SKM-1 (cell line): Measurements from ENCODE around the gene USP4.

Experiments
- DNase-seq: peaks from one replicate; lab custom pipeline; 2025; ENCODE audit not compliant: unreplicated experiment; lab: John Stamatoyannopoulos, UW

The USP4 gene

DNA sequence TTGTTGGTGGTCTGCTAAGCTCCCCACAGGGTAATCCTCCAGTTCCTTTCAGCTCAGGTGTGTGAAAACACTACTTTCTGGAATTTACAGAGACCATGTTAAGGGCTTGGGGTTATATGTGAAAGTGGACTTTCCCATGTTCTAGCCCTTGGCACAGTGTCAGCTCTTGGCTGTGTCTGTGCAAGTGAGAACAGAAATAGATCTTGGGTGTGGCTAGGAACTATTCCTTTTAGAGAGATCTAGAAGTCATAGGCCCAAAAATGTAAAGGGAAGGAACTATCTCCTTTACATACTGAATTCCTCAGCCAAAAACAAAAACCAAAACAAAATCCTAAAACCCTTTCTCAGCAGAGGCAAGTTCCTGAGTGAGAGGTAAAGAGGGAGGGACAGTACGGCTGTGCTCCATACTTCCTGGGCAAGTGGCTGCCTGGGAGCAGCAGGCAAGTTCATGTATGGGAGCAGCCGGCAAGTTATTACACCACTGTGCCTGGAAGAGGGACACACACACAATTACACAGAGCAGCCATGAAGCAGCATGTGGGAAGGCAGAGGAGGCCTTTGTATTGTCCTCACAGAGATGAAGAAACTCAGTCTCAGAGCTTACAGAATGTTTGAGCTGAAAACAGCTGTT lies 43.0 kb downstream of the USP4 start:
- DNase-seq, result no peak

DNA sequence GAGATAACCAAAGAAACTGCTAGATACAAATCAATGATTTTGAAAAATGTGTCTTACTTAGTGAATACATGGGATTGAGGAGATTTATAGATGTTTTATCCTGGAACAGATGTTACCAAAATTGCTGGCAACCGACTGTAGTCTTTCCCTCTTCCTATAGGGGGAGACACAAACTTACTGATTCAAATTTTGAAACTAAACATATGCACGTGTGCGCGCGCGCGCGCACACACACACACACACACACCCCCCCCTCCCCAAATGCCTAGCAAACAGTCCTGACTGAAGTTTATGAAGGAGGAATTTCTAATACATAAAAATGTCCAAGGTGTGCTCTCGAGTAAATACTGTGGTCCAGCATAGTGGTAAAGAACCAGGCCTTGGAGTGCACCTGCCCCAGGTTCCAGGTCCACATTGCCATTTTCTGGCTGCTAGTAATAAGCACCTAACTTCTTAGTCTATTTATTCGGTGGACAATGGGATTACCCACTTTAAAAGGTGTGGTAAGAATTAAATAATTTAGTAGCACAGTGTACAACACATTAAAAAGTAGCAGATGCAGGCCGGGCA lies 44.3 kb downstream of the USP4 start:
- peak; percentile 24 for DNase-seq

DNA sequence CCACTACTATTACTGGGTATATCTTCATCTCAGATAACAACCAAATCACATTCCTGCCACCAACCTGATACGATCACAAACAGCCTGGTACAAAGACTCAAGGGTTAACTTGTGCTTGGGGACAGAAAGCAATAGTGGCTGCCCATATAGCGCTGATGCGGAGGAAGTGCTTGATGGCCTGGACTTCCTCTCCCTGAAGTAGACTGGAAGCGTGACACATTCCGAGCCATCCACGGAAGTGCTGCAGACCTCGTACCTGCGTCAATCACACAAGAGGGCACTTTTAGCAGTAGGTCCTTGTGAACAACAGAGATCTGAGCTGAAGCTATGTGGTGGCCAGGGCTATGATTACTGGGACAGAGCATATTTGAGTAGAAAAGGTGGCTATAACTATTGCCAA lies 45.5 kb downstream of the USP4 start:
- no peak for DNase-seq

DNA sequence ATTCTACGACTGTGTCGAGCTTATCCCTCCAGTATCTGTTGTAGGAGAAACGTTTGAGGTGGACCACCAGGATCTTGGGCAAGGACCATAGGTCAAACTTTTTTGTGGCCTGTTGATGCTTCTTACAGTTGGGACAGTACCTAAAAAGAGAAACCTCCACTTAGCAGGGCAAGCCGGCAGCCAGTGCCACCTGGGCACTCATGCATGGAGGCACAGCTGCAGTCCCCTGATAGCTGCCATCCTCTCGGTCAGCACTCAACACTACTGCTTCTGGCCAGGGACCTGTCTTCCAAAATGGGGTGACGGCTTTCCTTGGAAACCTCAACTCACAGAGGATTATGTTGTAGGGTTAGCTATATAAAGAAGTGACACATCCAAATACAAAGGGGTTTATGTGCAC lies 55.9 kb downstream of the USP4 start:
- no peak for DNase-seq

DNA sequence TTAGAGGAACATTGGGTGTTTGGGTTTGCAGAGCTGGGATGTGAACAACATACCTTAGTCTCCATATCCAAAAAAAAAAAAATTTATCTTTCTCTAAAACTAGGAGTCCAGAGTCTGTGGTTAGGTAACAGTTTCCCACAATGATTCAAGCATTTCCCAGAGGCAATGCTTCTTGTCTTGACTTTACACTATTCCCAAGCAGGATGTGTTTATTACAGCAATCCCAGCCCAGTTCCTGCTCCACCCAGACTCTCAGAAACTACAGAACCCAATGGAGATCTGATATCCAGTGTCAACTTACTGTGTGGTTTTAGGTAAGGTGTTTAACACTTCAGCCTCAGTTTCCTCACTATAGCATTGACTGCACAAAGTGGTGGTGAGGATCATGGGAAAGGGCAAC lies 60.5 kb downstream of the USP4 start:
- DNase-seq, result no peak

DNA sequence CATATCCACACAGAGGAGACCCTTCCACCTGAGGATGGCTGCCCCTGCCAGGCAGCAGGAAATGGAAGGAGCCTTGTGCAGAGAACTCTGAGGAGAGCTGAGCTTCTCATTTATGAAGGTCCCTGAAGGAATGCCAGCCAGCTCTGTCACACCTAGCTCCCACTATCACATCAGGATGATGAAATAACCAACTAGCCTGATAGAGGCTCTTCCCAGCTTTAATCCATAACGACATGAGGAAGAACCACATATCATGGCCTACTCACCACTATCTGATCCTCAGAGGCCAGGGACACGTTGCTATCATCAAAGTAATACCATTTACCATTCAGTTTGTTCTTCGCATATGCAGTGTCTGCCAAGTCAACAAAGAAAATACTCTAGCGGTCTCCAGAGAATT lies 61.3 kb downstream of the USP4 start:
- DNase-seq, result no peak

DNA sequence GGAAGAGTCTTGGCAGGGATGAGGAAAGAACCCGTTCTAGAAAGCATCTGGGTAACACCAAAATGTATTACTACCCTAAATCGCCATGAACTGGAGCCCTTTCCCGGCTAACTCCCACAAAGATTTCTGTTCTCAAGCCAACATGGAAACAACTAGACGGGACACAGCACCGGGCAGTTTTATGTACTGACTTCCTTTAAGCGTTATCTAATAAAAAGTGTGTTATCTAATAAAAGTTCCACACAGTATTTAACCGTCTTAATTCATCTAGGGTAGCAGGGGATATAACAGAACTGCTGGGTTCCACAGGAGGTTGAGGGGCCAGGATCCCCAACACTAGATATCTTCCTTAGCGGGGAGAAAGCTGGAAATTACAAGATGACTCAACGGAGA lies 62.5 kb downstream of the USP4 start:
- no peak for DNase-seq

DNA sequence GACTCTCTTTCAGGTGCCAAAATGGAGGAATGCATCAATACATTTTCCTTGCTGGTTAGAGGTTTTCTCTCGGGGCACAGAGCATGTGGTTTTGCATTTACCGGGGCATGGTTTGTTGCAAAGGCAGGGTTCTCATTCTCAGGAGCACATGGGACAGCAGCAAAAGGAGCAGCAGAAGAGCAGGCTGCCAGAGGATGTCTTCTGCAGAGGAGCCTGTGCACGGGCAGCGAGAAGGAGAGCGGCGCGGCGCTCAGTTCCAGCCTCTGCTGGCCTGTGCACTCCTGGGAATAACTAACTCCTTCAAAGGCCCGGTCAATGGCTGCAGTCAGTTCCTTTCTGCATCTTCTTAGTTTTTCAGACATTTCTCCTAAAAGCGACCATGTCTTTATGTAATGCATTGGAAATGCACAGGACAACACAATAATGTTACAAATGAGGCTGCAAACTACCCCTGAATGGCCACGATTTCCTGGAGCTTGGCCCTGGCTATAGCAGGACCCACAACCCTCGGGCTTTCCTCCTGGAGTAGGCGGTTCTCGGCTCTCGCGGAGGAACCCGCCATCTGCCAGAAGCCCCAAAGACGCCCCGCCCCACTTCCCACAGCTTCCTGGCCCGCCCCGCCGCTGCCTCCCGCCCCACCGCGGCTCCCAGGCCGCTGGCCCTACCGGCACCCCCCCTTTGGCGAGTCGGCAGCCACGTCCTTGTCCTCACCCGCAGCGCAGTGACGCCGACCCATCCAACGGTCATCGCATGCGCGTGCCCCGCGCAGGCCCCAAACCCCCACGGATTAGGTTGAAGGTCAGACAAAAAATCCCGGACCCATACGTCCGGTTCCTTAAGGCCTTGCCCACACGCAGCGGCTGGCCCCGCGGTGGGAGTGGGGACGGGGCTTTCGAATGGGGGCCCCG lies 63.1 kb downstream of the USP4 start, which contains the start of gene C3orf62:
C3orf62 (minus strand) TSS at position 758 of the 908 bp plus-strand sequence; CDS start at position 398, 360 bp downstream.
- no peak for DNase-seq

DNA sequence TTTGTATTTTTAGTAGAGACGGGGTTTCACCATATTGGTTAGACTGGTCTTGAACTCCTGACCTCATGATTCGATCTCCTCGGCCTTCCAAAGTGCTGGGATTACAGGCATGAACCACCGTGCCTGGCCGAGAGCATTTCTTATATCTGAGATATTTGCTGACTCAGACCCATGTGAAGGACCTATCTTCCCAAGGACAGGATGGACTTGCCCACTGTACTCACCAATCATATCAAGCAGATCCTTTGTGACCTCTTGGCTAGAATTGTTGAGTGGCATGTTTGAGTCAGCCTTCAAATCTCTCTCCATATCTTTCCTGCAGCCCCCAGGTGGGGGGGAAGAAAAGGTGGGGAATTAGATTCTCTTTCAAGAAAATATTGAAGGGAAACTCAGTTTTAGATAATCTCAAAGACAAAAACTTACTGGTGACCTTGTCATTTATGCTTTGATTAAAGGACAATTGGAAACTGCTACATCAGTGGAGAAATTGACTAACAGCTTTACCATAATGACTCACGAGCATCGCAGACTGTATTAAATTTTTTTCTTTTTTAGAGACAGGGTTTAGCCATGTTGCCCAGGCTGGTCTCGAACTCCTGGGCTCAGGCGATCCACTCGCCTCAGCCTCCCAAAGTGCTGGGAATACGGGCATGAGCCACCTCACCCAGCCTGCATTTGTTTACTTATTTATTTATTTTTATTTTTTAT lies 65.9 kb downstream of the USP4 start:
- no peak for DNase-seq

DNA sequence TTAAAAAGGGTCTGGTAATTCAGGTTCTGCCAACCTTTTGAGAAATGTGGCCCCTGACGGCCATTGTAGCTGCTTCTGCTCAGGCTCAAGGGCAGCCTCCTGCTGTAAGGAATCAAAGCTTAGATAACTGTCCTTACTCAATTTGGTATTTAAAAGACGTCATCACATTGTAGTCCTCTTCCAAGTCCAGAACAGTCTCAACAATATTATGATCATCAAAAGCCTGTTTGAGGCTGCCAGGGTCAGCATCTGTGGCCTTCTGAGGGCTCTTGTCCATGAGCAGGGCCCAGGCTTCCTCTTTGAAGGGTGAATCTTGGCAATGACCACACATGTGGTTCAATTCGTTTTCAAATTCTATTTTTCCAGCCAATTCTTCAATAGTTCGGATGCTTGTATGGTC lies 68.8 kb downstream of the USP4 start:
- no peak for DNase-seq

DNA sequence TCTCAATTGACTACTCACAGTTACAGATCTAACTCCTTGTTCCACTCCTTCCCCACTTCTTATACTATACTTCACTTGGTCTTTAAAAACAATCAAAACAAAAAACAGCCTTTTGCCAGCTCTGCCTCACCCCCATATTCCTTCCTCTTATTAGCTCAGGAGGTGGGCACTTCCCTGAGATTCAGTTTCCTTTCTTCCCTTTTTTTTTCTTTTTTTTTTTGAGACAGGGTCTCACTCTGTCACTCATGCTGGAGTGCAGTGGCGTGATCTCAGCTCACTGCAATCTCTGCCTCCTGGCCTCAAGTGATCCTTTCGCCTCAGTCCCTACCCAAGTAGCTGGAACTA lies 69.7 kb downstream of the USP4 start:
- no peak for DNase-seq

DNA sequence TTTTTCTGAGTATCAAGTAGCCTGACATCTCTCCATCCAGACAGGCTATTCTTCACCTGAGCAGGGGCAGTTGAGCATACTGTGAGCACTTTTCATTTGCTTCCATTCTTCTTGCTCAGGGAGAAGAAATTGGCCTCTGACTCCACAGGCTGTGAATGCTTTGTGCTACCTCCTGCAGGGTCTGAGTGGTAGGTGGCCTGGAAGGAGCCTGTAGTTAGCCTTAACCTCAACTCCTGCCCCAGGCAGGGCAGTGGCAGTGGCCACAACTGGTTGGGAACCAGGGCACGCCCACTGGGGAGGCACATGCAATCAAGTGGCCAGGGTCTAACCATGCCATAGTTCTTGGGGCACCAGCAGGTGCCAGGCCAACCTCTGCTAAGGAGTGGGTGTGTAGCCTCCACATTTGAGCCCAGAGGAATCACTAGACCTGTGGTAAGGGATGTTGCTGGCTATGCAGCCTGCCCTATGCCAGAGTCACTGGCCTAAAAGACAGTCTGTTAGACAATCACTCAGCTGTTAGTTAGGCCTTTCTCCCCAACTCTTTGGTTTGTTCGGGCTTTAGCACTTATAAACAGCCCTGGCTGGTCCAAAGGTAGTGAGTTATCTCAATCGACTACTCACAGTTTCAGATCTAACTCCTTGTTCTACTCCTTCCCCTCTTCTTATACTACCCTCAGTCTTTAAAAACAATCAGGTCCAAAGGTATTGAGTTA lies 70.3 kb downstream of the USP4 start:
- no peak for DNase-seq

DNA sequence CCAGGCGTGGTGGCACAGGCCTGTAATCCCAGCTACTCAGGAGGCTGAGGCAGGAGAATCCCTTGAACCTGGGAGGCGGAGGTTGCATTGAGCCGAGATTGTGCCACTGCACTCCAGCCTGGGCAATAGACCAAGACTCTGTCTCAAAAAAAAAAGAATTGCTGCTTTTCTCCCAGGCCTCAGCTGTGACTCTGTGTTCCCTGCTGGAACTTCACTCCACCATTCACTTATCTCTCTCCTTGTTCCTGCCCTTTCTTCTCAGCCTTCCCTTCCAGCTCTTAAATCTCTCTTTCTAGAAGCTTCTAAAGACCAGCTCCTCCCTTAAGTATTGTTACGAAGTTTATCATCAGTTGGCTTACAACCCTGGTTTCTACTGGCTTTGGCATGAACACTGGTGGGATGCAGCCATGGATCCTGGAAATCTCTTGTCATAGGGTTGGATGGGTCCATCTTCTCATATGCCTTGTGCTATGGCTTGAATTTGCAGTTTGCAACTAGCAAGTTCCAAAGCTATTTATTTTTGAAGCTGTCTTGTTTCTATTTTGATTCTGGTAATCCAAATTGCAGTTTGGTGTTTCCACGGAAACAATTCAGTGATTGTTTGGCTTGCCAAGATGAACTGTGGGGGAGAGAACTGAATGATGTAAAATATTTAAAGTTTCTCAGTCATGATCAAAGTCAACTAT lies 73.3 kb downstream of the USP4 start:
- no peak for DNase-seq

DNA sequence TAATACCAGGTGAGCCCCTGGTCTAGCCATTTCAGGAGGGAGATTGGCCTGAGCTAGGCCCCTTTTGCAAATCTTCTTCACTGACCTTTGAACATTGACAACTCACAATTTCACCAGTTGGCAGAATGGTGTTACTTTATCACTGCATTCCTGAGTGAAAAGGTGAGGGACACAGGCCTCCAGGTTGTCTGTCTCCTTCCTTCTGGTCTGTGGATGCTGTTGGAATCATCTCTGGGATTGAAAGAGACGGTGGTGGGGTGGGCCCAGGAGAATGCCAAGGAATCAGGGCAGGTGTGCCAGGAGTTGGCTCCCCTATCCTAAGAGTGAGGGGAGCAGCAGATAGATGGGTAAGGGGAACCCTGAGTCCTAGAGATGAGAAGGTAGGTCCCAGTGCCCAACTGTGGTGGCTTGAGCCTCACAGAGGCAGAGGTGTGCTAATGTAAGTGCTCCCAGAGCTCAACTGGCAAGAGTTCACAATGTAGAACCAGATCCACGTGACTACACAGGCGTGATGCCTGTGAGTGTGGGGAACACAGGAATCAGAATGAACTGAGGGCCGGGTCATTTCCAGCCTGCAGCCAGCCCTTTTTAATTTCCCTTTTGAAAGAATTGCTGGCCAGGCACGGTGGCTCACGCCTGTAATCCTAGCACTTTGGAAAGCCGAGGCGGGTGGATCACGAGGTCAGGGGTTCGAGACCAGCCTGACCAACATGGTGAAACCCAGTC lies 74.0 kb downstream of the USP4 start:
- no peak for DNase-seq

DNA sequence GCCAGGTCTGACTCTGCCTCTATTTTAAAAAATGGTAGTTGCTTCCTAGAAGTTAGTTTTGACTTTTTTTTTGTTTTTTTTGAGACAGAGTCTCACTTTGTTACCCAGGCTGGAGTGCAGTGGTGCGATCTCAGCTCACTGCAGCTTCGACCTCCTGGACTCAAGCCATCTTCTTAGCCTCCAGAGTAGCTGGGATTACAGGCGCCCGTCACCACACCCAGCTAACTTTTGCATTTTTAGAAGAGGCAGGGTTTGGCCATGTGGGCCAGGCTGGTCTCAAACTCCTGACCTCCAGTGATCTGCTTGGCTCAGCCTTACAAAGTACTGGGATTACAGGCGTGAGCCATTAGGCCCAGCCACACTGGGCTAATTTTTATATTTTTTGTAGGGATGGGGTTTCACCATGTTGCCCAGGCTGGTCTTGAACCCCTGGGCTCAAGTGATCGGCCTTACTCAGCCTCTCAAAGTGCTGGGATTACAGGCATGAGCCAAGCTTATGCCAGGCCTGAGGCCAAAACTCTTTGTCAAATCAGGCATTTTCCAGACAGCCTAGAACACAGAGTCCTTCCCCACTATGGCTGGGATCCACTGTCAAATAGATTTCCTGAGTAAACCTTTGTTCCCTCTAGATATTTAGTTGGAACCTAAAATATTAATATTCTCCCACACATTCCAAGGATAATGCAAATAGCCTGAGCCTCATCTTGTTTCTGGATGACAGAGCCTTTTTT lies 76.5 kb downstream of the USP4 start:
- no peak for DNase-seq

DNA sequence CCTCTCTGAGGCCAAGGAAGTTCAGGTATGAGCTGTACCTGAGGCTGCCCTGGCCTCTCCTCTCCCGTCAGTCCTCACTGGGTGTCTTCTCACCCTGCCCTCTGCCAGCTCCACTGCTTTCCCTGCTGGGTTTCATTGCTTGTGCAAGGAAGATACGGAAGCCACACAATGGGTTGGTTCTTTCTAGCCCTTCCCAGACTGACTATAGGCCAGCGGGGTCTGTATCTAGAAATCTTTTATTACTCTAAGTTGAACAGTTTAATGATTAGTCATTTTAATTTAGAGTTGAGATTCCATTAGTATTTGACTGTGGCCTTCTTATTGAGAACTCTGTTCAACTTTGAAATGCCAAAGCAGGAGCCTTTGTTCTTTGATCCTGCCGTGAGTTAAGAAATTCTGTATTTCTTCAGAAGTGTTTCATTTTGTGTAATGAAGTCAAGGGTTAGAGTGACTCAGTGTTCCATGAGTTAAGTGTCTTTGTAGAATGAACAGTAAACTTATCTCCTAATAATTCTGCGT lies 79.0 kb downstream of the USP4 start:
- DNase-seq, result no peak

DNA sequence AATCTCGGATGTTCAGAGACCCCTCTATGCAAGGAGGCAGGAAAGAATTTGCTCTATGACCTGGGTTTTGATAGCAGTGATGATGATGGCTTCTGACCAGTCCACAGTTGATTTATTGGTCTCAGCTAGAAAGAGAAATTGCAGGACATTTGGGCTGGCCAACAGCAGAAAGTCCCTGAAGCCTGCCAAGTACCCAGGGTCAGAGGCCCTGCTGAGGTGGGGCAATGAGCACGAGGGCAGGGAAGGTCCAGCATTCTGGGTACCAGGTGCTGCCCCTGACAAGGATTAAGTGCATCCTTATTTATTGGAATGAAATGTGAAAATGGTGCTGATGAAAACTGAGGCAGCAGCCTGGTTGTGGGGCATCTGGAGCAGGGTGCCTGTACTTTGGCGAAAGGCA lies 82.7 kb downstream of the USP4 start:
- no peak for DNase-seq

DNA sequence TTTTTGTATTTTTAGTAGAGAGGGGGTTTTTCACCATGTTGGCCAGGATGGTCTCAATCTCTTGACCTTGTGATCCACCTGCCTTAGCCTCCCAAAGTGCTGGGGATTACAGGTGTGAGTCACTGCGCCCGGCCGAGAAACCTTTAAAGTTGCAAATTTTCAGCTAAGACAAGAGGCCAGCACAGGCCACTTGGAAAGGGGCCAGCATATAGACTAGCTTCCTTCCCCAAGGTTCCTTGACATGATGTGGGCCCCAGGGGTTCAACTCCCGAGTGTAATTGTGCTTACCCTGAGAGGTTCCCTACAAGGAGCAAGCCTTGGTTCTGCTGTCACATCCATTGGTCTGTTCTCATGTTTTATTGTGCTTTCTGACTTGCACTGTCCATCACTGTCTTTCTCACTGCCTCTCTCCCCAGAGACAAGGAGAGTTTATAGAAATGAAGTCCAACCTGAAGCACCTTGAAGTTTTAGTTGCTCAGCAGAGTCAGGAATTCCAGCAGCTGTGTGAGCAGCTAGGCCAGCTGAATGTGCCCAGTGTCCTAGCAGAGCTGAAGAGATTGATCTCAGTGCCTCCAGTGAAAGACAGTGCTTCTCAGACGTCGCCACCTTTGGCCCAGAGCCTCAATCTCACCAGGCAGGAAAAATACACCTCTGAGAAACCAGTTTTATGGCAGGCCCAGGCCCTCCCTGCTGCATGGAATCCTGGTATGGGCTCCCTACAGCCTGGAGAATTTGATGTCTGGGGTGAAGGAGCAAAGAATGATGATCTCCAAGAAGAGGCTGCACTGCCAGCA lies 83.9 kb downstream of the USP4 start:
- DNase-seq, result no peak
